AG09319 (cell line): ENCODE data around the gene ERC2.

Experiments used
- DNase-seq: peaks from one replicate; pipeline ENCODE4 v3.0.0-alpha.2; 2010; ENCODE audit warnings: low read depth; ENCODE audit errors: extremely low read depth
- TF ChIP-seq, protein P1 (sequence below): IDR thresholded peaks from 2 replicates; pipeline ENCODE4 v1.5.1; 2011; ENCODE audit warnings: low read depth, mild to moderate bottlenecking, inconsistent platforms, low read length, moderate library complexity

The ERC2 gene

DNA sequence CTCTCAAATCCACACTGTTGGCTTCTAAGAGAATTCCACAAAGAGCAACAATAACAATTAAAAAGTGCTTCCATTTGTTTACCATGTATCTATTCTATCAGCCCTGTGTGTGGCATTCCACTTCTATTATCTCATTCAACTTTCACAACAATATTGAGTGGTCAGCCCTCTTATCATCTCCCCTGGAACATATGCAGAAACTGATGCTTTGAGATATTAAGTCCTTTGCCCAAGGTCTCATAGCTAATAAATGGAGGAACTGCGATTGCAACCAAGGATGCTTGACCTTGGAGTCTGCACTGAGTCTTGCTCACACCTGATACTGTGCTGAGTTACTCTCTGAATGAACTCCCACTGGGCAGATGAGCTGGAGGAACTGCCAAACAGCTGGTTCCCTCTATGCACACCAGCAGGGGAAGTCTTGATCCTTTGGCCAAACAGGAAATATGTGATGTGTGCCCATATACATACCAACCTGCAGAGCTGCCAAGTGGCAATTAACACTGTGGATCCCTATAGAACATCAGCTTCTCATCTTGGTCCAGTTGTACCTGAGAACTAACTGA, 836.4 kb downstream of the ERC2 start:
- DNase-seq = no peak

DNA sequence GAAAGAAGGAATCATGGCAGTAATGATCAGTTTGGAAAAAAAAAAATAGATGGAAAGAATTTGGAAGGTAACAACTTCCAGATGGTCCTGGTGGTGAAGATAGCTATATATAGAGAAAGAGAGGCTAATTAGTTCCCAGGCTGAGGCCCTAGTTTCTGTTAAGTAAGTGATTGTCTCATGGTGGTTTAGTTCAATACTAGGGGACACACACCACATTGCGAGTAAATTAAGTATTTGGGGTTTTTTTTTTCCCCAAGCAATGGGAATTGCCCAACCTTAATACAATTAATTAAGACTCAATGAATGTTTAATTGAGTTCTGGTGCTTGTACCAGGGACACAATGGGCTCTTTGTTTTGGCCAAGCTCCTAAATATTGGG, 837.4 kb downstream of the ERC2 start:
- DNase-seq = no peak
- TF ChIP-seq, protein P1, sequence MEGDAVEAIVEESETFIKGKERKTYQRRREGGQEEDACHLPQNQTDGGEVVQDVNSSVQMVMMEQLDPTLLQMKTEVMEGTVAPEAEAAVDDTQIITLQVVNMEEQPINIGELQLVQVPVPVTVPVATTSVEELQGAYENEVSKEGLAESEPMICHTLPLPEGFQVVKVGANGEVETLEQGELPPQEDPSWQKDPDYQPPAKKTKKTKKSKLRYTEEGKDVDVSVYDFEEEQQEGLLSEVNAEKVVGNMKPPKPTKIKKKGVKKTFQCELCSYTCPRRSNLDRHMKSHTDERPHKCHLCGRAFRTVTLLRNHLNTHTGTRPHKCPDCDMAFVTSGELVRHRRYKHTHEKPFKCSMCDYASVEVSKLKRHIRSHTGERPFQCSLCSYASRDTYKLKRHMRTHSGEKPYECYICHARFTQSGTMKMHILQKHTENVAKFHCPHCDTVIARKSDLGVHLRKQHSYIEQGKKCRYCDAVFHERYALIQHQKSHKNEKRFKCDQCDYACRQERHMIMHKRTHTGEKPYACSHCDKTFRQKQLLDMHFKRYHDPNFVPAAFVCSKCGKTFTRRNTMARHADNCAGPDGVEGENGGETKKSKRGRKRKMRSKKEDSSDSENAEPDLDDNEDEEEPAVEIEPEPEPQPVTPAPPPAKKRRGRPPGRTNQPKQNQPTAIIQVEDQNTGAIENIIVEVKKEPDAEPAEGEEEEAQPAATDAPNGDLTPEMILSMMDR = no peak

More for the DNA sequence above, 836.4 kb downstream of the ERC2 start:
- TF ChIP-seq, protein P1 = no peak

DNA sequence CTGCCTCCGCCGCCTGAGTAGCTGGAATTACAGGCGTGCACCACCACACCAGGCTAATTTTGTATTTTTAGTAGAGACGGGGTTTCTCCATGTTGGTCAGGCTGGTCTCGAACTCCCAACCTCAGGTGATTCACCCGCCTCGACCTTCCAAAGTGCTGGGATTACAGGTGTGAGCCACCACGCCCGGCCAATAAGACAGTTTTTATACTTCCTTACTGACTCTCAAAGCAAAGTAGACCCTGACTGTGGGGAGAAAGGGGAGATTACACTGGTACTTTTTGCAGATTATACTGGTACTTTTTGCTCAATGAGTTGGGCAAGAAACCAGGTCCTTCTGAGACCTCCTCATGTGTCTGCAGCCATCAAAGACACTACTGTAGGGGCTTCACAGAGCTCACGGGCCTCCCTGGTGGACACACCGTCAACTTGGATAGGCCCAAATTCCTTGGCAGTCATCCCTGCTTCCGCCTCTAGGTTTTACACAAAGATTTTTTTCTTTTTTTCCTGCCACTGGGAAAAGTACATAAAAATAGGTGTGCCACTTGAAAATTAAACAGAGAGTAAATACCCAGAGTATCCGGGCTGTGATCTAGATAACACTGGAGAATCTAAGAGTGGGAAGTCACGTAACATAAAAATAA, 837.9 kb downstream of the ERC2 start:
- no peak for DNase-seq
- TF ChIP-seq, protein P1 = no peak

DNA sequence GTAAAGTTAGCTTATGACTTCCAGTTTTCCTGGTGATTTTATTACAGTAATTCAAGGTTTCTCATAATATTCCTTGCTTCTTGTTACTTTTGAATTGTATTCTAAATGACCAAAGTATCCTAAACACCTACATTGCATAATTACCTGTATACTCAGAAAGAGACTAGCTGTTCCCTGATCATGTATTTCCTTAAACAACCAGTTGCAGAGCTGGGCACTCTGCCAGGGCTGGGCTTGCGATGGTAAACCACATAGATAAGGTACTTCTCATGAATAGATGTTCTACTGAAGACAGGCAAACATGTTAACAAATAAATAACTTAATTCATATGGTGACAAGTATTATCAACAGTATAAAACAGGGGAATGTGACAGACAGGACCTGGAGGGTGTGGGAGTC, 838.8 kb downstream of the ERC2 start:
- DNase-seq = no peak
- TF ChIP-seq, protein P1 = no peak

DNA sequence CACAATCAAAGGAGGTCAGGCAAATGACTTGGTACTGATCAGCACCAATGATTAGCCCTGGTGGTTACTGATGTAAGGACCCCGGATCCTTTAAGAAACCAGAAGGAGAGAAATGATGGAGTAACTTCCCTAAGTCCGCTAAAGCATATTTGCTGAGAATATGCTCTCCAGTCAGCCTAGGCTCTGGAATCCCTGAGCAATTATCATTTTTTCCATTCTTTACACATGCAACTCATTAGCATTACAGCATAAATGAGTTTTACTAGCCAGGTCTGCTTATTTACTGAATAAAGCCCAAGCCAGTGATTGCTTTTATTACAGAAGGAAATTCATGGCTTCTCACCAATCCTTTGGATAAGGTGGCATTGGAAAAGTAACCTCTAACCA, 842.0 kb downstream of the ERC2 start:
- no peak for DNase-seq
- TF ChIP-seq, protein P1 = no peak

DNA sequence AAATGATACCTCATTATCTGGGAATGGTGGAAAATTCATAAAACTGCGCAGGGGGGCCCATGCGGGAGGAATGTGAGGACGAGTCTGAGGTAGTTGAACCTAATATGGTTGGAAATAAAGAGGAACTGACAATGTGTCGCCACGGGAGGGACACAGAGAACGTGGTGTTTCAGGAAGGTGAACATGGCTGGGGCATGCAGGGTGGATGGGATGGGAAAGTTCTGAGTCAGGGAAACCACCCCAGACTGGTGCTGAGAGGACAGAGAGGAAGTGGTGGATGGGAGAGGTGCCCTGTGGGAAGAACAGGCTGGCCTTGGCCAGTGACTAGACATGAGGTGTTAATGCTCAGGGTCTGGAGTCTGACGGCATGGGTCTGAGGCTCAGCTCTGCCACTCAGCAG, 844.0 kb downstream of the ERC2 start:
- no peak for DNase-seq
- TF ChIP-seq, protein P1 = no peak

DNA sequence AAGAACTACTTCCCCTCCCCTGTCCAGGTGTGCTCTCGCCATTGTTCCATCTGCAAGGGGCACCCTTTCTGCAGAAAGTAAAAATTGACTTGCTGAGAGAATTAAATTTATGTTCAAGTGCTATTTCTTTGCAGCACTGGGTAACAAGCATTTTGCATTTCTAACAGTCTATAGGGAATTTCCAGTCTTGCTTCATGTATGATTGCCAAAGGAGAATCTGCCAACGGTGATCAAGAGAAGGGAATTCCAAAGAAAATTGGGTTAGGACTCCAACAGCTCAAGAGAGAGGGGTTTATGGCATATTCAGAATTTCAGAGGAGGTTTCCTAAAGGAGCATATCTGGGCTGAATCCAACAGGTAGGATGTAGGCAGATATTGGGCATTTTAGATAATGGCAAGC, 844.5 kb downstream of the ERC2 start:
- TF ChIP-seq, protein P1 = no peak
- DNase-seq = no peak
